HepG2 (cell line): ENCODE results near the gene UBE2N. TPM values are rescaled to one million over a fixed set of nuclear protein-coding genes. Genes with fewer than 3 reads are reported as not detected.

Source experiments
- AGO2 ChIP-seq: fragments of 200-400 bp; formaldehyde crosslinking; optimal IDR thresholded peaks from 2 replicates; pipeline ENCODE3; 2017; ENCODE audit warnings: mild to moderate bottlenecking, low read depth, low read length, moderate library complexity
- AKAP8 ChIP-seq: sonication (generic); formaldehyde crosslinking; IDR thresholded peaks from 2 replicates; pipeline ENCODE4 v1.5.1; 2020; ENCODE audit warnings: mild to moderate bottlenecking, missing genetic modification reagents
- ATAD3A ChIP-seq: sonication (generic); formaldehyde crosslinking; IDR thresholded peaks from 2 replicates; pipeline ENCODE4 v1.4.0; 2020; ENCODE audit warnings: missing genetic modification reagents
- HHEX ChIP-seq: IDR thresholded peaks from 2 replicates; pipeline ENCODE4 v1.6.1; 2016; ENCODE audit warnings: control low read depth
- ISX ChIP-seq: sonication (generic); formaldehyde crosslinking; conservative IDR thresholded peaks from 2 replicates; pipeline ENCODE4 v1.5.0; 2020; ENCODE audit warnings: missing genetic modification reagents
- KAT2B ChIP-seq: fragments of 150-350 bp; IDR thresholded peaks from 2 replicates; pipeline ENCODE4 v1.6.1; 2014; ENCODE audit warnings: low read depth, low read length, borderline replicate concordance
- KLF11 ChIP-seq: IDR thresholded peaks from 2 replicates; pipeline ENCODE4 v1.6.1; 2016; ENCODE audit warnings: missing compliant biosample characterization
- MED1 ChIP-seq: sonication (generic); formaldehyde crosslinking; IDR thresholded peaks from 2 replicates; pipeline ENCODE4 v1.4.0; 2020; ENCODE audit warnings: missing genetic modification reagents
- MEIS2 ChIP-seq: sonication (generic); formaldehyde crosslinking; IDR thresholded peaks from 2 replicates; pipeline ENCODE4 v1.9.0; 2021; ENCODE audit warnings: mild to moderate bottlenecking, missing genetic modification reagents
- NFE2 ChIP-seq: sonication (generic); formaldehyde crosslinking; IDR thresholded peaks from 2 replicates; pipeline ENCODE4 v1.4.0; 2020; ENCODE audit warnings: missing genetic modification reagents
- RFX1 ChIP-seq: fragments of 450-650 bp; IDR thresholded peaks from 2 replicates; pipeline ENCODE4 v1.6.1; 2017
- YY1 ChIP-seq: IDR thresholded peaks from 2 replicates; pipeline ENCODE4 v1.6.1; 2011; ENCODE audit warnings: low read length, low read depth, moderate library complexity, mild to moderate bottlenecking; ENCODE audit not compliant: insufficient read depth, insufficient replicate concordance
- ZC3H13 ChIP-seq: sonication (generic); formaldehyde crosslinking; IDR thresholded peaks from 2 replicates; pipeline ENCODE4 v1.8.1; 2023; ENCODE audit warnings: mild to moderate bottlenecking, missing genetic modification reagents, moderate library complexity
- ZFX ChIP-seq: sonication (generic); formaldehyde crosslinking; IDR thresholded peaks from 2 replicates; pipeline ENCODE4 v1.4.0; 2020; ENCODE audit warnings: mild to moderate bottlenecking, low read depth, missing genetic modification reagents, moderate library complexity
- ZNF160 ChIP-seq: sonication (generic); formaldehyde crosslinking; IDR thresholded peaks from 2 replicates; pipeline ENCODE4 v1.8.0; 2022; ENCODE audit warnings: mild to moderate bottlenecking, inconsistent platforms, missing genetic modification reagents
- ZNF530 ChIP-seq: sonication (generic); formaldehyde crosslinking; IDR thresholded peaks from 2 replicates; pipeline ENCODE4 v1.5.0; 2020; ENCODE audit warnings: low read depth, mild to moderate bottlenecking, missing genetic modification reagents
- ZNF607 ChIP-seq: sonication (generic); formaldehyde crosslinking; IDR thresholded peaks from 2 replicates; pipeline ENCODE4 v1.5.1; 2020; ENCODE audit warnings: missing genetic modification reagents, mild to moderate bottlenecking, borderline replicate concordance
- ZNF672 ChIP-seq: sonication (generic); formaldehyde crosslinking; IDR thresholded peaks from 2 replicates; pipeline ENCODE4 v1.8.1; 2022; ENCODE audit warnings: missing genetic modification reagents
- ZNF777 ChIP-seq: sonication (generic); formaldehyde crosslinking; IDR thresholded peaks from 2 replicates; pipeline ENCODE4 v1.4.0; 2020; ENCODE audit warnings: missing genetic modification reagents
- ZSCAN30 ChIP-seq: sonication (generic); formaldehyde crosslinking; IDR thresholded peaks from 2 replicates; pipeline ENCODE4 v1.5.0; 2020; ENCODE audit warnings: mild to moderate bottlenecking, missing genetic modification reagents
- polyA plus RNA-seq, 8 experiments: library from polyadenylated mRNA; depleted of rRNA in 3 of 8; stranded (reverse) in 7 of 8; unstranded in 1 of 8; fragments of >200 nt; fragmentation: Illumina TruSeq in 4 of 8; extraction: Trizol in 4 of 8; gene quantifications; 2 replicates each; pipeline versions ENCODE4 v1.2.1 to v1.2.3, GENCODE V29; 2011 to 2016; ENCODE audit warnings: low read depth in 4 of 8, missing spikeins in 1 of 8, mixed read lengths in 1 of 8; ENCODE audit not compliant: insufficient read depth in 1 of 8
- total RNA-seq, 5 experiments: library from RNA; depleted of rRNA; stranded (reverse); fragments of >200 nt; fragmentation: Illumina TruSeq; extraction: Trizol; gene quantifications; 2 replicates each; pipeline ENCODE4 v1.2.3, GENCODE V29; 2016; ENCODE audit warnings: low read depth in 1 of 5
- TF ChIP-seq, protein P1 (sequence below): sonication (generic); formaldehyde crosslinking; IDR thresholded peaks from 2 replicates; pipeline ENCODE4 v1.4.0; 2020; ENCODE audit warnings: missing genetic modification reagents
- TF ChIP-seq, protein P2 (sequence below): sonication (generic); formaldehyde crosslinking; IDR thresholded peaks from 2 replicates; pipeline ENCODE4 v1.8.1; 2023; ENCODE audit warnings: mild to moderate bottlenecking, inconsistent platforms, moderate library complexity, missing genetic modification reagents, borderline replicate concordance
- TF ChIP-seq, protein P3 (sequence below): sonication (generic); formaldehyde crosslinking; IDR thresholded peaks from 2 replicates; pipeline ENCODE4 v1.4.0; 2020; ENCODE audit warnings: missing genetic modification reagents
- TF ChIP-seq, protein P4 (sequence below): sonication (generic); formaldehyde crosslinking; IDR thresholded peaks from 2 replicates; pipeline ENCODE4 v1.5.0; 2020; ENCODE audit warnings: missing genetic modification reagents, mild to moderate bottlenecking, borderline replicate concordance

The UBE2N gene
- total and polyA plus RNA-seq, 2 of the 13 experiments (the other 11 are each of a cell fraction or from before 2014, with no cell fraction given), result 188 to 197 TPM

DNA sequence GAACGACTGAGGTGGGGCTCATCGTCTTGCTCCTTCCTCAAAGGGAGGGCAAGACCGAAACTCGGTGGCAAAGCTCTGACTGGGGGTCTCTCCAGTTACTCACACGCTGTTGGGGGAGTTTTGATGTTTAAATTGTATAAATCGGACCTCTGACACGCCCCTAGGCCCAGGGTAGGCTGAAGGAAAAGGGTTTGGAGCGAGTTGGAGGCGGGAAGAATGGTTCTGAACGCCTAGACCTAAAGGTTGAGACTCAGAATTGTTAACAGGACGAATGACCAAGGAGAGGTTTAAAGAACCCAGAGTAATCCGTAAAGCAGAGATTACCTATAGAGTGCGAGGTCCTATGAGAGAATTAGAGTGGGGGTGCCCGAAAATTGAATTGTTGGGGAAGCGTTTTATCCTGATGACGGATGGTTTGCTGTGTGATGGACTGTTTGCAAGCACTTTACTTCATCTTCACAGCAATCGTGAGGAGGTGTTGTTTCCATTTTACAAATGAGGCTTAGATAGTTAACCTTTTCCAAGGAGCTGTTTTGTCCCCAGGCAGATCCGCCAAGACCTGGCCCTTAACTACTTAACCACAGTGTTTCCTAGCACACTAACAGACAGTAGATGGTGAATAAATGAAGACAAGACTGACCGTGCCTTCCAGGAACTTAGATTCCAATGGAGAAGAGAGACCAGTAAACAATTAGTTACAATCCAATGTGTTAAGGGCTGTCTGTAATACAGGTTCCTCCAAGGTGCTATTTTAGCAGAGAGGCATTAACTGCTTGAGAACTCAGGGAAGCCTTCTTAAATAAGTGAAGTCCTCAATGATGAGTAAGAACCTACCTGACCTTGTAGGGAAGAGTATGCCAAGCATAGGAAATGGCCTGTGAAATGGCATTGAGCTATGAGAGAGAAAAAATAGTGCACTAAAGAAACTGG, 929 bp upstream of the UBE2N start (continued):
- TF ChIP-seq, protein P1, sequence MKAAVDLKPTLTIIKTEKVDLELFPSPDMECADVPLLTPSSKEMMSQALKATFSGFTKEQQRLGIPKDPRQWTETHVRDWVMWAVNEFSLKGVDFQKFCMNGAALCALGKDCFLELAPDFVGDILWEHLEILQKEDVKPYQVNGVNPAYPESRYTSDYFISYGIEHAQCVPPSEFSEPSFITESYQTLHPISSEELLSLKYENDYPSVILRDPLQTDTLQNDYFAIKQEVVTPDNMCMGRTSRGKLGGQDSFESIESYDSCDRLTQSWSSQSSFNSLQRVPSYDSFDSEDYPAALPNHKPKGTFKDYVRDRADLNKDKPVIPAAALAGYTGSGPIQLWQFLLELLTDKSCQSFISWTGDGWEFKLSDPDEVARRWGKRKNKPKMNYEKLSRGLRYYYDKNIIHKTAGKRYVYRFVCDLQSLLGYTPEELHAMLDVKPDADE (CRISPR knock-in tag), result peak; percentile 58
- TF ChIP-seq AGO2 (no peak), MEIS2 (CRISPR knock-in tag) (no peak), ZC3H13 (CRISPR knock-in tag) (0 out of 2 replicates have a peak, but pooled peaks have one; percentile 63), AKAP8 (CRISPR knock-in tag) (no peak), ZNF607 (CRISPR knock-in tag) (no peak; the same call in none of the 2 replicates), ZNF160 (CRISPR knock-in tag) (peak; percentile 75; the same call in 1 of the 2 replicates), RFX1 (no peak), ISX (CRISPR knock-in tag) (no peak), ZNF777 (CRISPR knock-in tag) (no peak; the same call in 1 of the 2 replicates), KAT2B (no peak), HHEX (CRISPR knock-in tag) (no peak), ZNF530 (0 out of 2 replicates have a peak, but pooled peaks have one; percentile 2), ATAD3A (CRISPR knock-in tag) (no peak), NFE2 (CRISPR knock-in tag) (no peak), ZNF672 (CRISPR knock-in tag) (no peak), YY1 (no peak), ZSCAN30 (CRISPR knock-in tag) (no peak), KLF11 (no peak), ZFX (CRISPR knock-in tag) (no peak), MED1 (no peak; the same call in 1 of the 2 replicates)
- TF ChIP-seq, protein P2, sequence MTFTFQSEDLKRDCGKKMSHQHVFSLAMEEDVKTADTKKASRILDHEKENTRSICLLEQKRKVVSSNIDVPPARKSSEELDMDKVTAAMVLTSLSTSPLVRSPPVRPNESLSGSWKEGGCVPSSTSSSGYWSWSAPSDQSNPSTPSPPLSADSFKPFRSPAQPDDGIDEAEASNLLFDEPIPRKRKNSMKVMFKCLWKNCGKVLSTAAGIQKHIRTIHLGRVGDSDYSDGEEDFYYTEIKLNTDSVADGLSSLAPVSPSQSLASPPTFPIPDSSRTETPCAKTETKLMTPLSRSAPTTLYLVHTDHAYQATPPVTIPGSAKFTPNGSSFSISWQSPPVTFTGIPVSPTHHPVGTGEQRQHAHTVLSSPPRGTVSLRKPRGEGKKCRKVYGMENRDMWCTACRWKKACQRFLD (CRISPR knock-in tag), result no peak
- TF ChIP-seq, protein P3, sequence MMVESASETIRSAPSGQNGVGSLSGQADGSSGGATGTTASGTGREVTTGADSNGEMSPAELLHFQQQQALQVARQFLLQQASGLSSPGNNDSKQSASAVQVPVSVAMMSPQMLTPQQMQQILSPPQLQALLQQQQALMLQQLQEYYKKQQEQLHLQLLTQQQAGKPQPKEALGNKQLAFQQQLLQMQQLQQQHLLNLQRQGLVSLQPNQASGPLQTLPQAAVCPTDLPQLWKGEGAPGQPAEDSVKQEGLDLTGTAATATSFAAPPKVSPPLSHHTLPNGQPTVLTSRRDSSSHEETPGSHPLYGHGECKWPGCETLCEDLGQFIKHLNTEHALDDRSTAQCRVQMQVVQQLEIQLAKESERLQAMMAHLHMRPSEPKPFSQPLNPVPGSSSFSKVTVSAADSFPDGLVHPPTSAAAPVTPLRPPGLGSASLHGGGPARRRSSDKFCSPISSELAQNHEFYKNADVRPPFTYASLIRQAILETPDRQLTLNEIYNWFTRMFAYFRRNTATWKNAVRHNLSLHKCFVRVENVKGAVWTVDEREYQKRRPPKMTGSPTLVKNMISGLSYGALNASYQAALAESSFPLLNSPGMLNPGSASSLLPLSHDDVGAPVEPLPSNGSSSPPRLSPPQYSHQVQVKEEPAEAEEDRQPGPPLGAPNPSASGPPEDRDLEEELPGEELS, result 0 out of 2 replicates have a peak, but pooled peaks have one; percentile 18
- TF ChIP-seq, protein P4, sequence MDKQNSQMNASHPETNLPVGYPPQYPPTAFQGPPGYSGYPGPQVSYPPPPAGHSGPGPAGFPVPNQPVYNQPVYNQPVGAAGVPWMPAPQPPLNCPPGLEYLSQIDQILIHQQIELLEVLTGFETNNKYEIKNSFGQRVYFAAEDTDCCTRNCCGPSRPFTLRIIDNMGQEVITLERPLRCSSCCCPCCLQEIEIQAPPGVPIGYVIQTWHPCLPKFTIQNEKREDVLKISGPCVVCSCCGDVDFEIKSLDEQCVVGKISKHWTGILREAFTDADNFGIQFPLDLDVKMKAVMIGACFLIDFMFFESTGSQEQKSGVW (CRISPR knock-in tag), result no peak
- TF ChIP-seq, all 625 proteins: peak for 44
